Testis (tissue), 3 donors: ENCODE data around the gene ZSCAN23. TPM values are rescaled to one million over a fixed set of nuclear protein-coding genes. Genes with fewer than 3 reads are reported as not detected.
A peak's percentile ranks its signal among the peaks of the same experiment; 100 is the strongest.

Experiments
- DNase-seq: peaks from one replicate; pipeline ENCODE4 v3.0.0-alpha.2; 2019
- H3K27ac ChIP-seq, 2 donors: fragments of 200-600 bp; sonication (generic); one replicate each; pipeline ENCODE4 v1.5.1; 2019
- H3K27me3 ChIP-seq: fragments of 200-600 bp; sonication (generic); one replicate; pipeline ENCODE4 v1.5.1; 2019
- H3K36me3 ChIP-seq: fragments of 200-600 bp; sonication (generic); one replicate; pipeline ENCODE4 v1.5.1; 2017; ENCODE audit warnings: low read depth; ENCODE audit errors: missing control alignments
- H3K4me1 ChIP-seq: fragments of 200-600 bp; sonication (generic); one replicate; pipeline ENCODE4 v1.5.1; 2019
- H3K4me3 ChIP-seq, 2 donors: fragments of 200-600 bp; sonication (generic); one replicate each; pipeline ENCODE4 v1.5.1; 2017 to 2019
- H3K9me3 ChIP-seq: fragments of 200-600 bp; sonication (generic); one replicate; pipeline ENCODE4 v1.5.1; 2017
- CTCF ChIP-seq, 3 experiments: fragments of 450-650 bp in 2 of 3; fragments of 200-600 bp in 1 of 3; sonication (generic) in 1 of 3; IDR thresholded peaks; one replicate each; pipeline ENCODE4 v1.5.1; 2016 to 2019; ENCODE audit warnings: antibody characterized with exemption in 3 of 3, mild to moderate bottlenecking in 2 of 3, moderate library complexity in 1 of 3
- POLR2A ChIP-seq: fragments of 450-650 bp; IDR thresholded peaks from one replicate; pipeline ENCODE4 v1.6.1; 2017; ENCODE audit warnings: antibody characterized with exemption, mild to moderate bottlenecking, moderate library complexity
- WGBS, 2 donors: methylation state at CpG; one replicate each; pipeline ENCODE4 v1.1.5; 2018; 5-methylcytosine and 5-hydroxymethylcytosine counted together
- intact Hi-C: fragments of 100-400 bp; cut with DNase I; formaldehyde crosslinking; loops from one replicate; pipeline ENCODE4 v1.15.1; 2023; ENCODE audit warnings: low total_unique reads
- polyA plus RNA-seq: library from polyadenylated mRNA; stranded (reverse); fragments of 350-450 nt; fragmentation: Illumina TruSeq; extraction: RNeasy Lipid Tissue Mini Kit (QIAGEN cat#74804); gene quantifications from one replicate; pipeline ENCODE4 v1.2.3, GENCODE V29; 2014; ENCODE audit warnings: low read depth, low replicate concordance; ENCODE audit not compliant: insufficient read depth
- total RNA-seq, 2 donors: library from RNA; depleted of rRNA; stranded (reverse); fragments of >200 nt; gene quantifications; one replicate each; pipeline ENCODE4 v1.2.3, GENCODE V29; 2016

Gene ZSCAN23
- total and polyA plus RNA-seq, 3 donors from 2014 or later: 2.4 to 9.1 (median 8.3) TPM

GRCh38 chr6:28399350-28400121 lies 43.8 kb downstream of the ZSCAN23 start, which contains the start of gene ZSCAN12:
ZSCAN12 (minus strand) TSS chr6:28399747; CDS start chr6:28398405, 1,342 bp downstream.
- Histone ChIP-seq H3K9me3 (no peaks in the 10 kb centered on the region), H3K27ac (peak within 1 kb of the TSS; percentile 57 to 73), H3K4me1 (peaks cover 3% of the 10 kb centered on the region), H3K4me3 (peak within 1 kb of the TSS; percentile 78 to 82), H3K36me3 (no peaks in the 10 kb centered on the region), H3K27me3 (no peaks in the 10 kb centered on the region)
- 0 to 1% methylated on average over 22 to 48 of the region's 49 CpGs for WGBS, 2 donors
- peak; percentile 93 for DNase-seq
- peak in 2 of 3 experiments; percentile 32 to 38 for TF ChIP-seq CTCF (IDR thresholded peaks at IDR 0.05)
- TF ChIP-seq POLR2A: no peak
- intact Hi-C loops: no loop called here

- Histone ChIP-seq H3K27me3 (no peaks in the 10 kb centered on the region), H3K4me1 (peaks cover 3% of the 10 kb centered on the region), H3K27ac (no peak overlapping the region), H3K36me3 (no peaks in the 10 kb centered on the region), H3K9me3 (no peaks in the 10 kb centered on the region), H3K4me3 (no peak overlapping the region)
- DNase-seq: no peak
- intact Hi-C loops: no loop called here
- TF ChIP-seq POLR2A (no peak), CTCF (IDR thresholded peaks at IDR 0.05) (no peak)
- WGBS, 2 donors: 91% methylated on average over 4 of the region's 4 CpGs
Observed at GRCh38 chr6:28395918-28396317, 47.4 kb downstream of the ZSCAN23 start.

- no peak for TF ChIP-seq CTCF (IDR thresholded peaks at IDR 0.05)
- TF ChIP-seq POLR2A: no peak
- H3K27me3 ChIP-seq: no peaks in the 10 kb centered on the region
- no peak overlapping the region for H3K4me3 ChIP-seq
- no peak for DNase-seq
- peaks cover 3% of the 10 kb centered on the region for H3K4me1 ChIP-seq
- H3K36me3 ChIP-seq: no peaks in the 10 kb centered on the region
- 64 to 80% methylated on average over 5 of the region's 5 CpGs for WGBS, 2 donors
- no peaks in the 10 kb centered on the region for H3K9me3 ChIP-seq
- H3K27ac ChIP-seq: peak overlapping the region; percentile 32 to 51
- intact Hi-C loops: no loop called here
Observed at GRCh38 chr6:28393912-28394662, 49.2 kb downstream of the ZSCAN23 start.

- H3K27ac ChIP-seq: no peak overlapping the region
- H3K9me3 ChIP-seq: no peaks in the 10 kb centered on the region
- H3K27me3 ChIP-seq: no peaks in the 10 kb centered on the region
- intact Hi-C loops: no loop called here
- no peak overlapping the region for H3K4me3 ChIP-seq
- H3K4me1 ChIP-seq: no peaks in the 10 kb centered on the region
- TF ChIP-seq POLR2A (no peak), CTCF (IDR thresholded peaks at IDR 0.05) (no peak)
- no peaks in the 10 kb centered on the region for H3K36me3 ChIP-seq
- WGBS, 2 donors: 94 to 97% methylated on average over 8 of the region's 8 CpGs
- DNase-seq: no peak
Observed at GRCh38 chr6:28390688-28391087, 52.6 kb downstream of the ZSCAN23 start.
